Progenitor cell of endocrine pancreas (in vitro differentiated cells): Measurements from ENCODE around the gene CEP63. TPM values are rescaled to one million over a fixed set of nuclear protein-coding genes. Genes with fewer than 3 reads are reported as not detected.

ENCODE experiments used
- DNase-seq: peaks from one replicate; pipeline ENCODE4 v3.0.0; 2021; ENCODE audit warnings: low spot score; ENCODE audit not compliant: unreplicated experiment
- H3K27ac Mint-ChIP-seq: 2 replicates; pipeline ENCODE4 v1.8.0; 2021; ENCODE audit warnings: mild to moderate bottlenecking, moderate library complexity, mixed read lengths
- H3K27me3 Mint-ChIP-seq: 2 replicates; pipeline ENCODE4 v1.8.0; 2021; ENCODE audit warnings: mixed read lengths
- H3K36me3 Mint-ChIP-seq: 2 replicates; pipeline ENCODE4 v1.8.0; 2022; ENCODE audit warnings: mixed read lengths; ENCODE audit not compliant: insufficient read depth
- H3K4me1 Mint-ChIP-seq: 2 replicates; pipeline ENCODE4 v1.8.0; 2021; ENCODE audit warnings: low read depth, mixed read lengths
- H3K4me3 Mint-ChIP-seq: 2 replicates; pipeline ENCODE4 v1.8.0; 2021; ENCODE audit warnings: low read depth, mild to moderate bottlenecking, moderate library complexity, mixed read lengths
- H3K9me3 Mint-ChIP-seq: 2 replicates; pipeline ENCODE4 v1.8.0; 2021; ENCODE audit warnings: low read depth, mixed read lengths
- CTCF ChIP-seq: fragments of 200-600 bp; sonication (generic); IDR thresholded peaks from one replicate; pipeline ENCODE4 v1.5.0; 2021; ENCODE audit warnings: antibody characterized with exemption, mild to moderate bottlenecking; ENCODE audit not compliant: unreplicated experiment
- total RNA-seq: library from RNA; stranded (reverse); gene quantifications from 2 replicates; pipeline ENCODE4 v1.2.1, GENCODE V29; 2021

The CEP63 gene
- total RNA-seq, 1 donor from 2014 or later, result 25.7 TPM

- Mint-ChIP-seq H3K4me3 (no peak overlapping the region), H3K27me3 (peaks cover 3% of the 10 kb centered on the region), H3K36me3 (no peaks in the 10 kb centered on the region), H3K27ac (no peak overlapping the region), H3K9me3 (no peaks in the 10 kb centered on the region), H3K4me1 (peaks cover 23% of the 10 kb centered on the region)
- DNase-seq, result no peak
- TF ChIP-seq CTCF, result no peak
Observed at GRCh38 chr3:134460965-134461364, 24.9 kb upstream of the CEP63 start.

GRCh38 chr3:134462331-134462941 is 23.4 kb upstream of the CEP63 start:
- H3K9me3 Mint-ChIP-seq, result no peaks in the 10 kb centered on the region
- no peak for TF ChIP-seq CTCF
- peaks cover 23% of the 10 kb centered on the region for H3K4me1 Mint-ChIP-seq

GRCh38 chr3:134463676-134464063 is 22.2 kb upstream of the CEP63 start:
- no peak for TF ChIP-seq CTCF
- Mint-ChIP-seq H3K9me3 (no peaks in the 10 kb centered on the region), H3K4me3 (no peak overlapping the region), H3K4me1 (peaks cover 20% of the 10 kb centered on the region), H3K27ac (no peak overlapping the region), H3K27me3 (peaks cover 3% of the 10 kb centered on the region), H3K36me3 (no peaks in the 10 kb centered on the region)
- DNase-seq, result no peak

More at GRCh38 chr3:134462331-134462941, 23.4 kb upstream of the CEP63 start:
- DNase-seq, result no peak
- Mint-ChIP-seq H3K27ac (peak overlapping the region; percentile 43), H3K36me3 (no peaks in the 10 kb centered on the region), H3K4me3 (no peak overlapping the region), H3K27me3 (peaks cover 3% of the 10 kb centered on the region)

GRCh38 chr3:134464064-134464688 is 21.7 kb upstream of the CEP63 start:
- H3K4me1 Mint-ChIP-seq, result peaks cover 20% of the 10 kb centered on the region
- no peaks in the 10 kb centered on the region for H3K9me3 Mint-ChIP-seq
- H3K4me3 Mint-ChIP-seq, result no peak overlapping the region
- TF ChIP-seq CTCF, result no peak
- H3K27ac Mint-ChIP-seq, result peak overlapping the region; percentile 84
- no peaks in the 10 kb centered on the region for H3K36me3 Mint-ChIP-seq
- DNase-seq, result peak; percentile 11
- peaks cover 3% of the 10 kb centered on the region for H3K27me3 Mint-ChIP-seq

GRCh38 chr3:134464689-134465365 is 21.0 kb upstream of the CEP63 start:
- TF ChIP-seq CTCF, result no peak
- no peaks in the 10 kb centered on the region for H3K9me3 Mint-ChIP-seq
- H3K36me3 Mint-ChIP-seq, result no peaks in the 10 kb centered on the region
- DNase-seq, result no peak
- no peak overlapping the region for H3K27ac Mint-ChIP-seq
- H3K4me3 Mint-ChIP-seq, result no peak overlapping the region
- peaks cover 3% of the 10 kb centered on the region for H3K27me3 Mint-ChIP-seq
- peaks cover 20% of the 10 kb centered on the region for H3K4me1 Mint-ChIP-seq
